Retinal pigment epithelial cell (primary cell): ENCODE data around the gene TEAD1.

Experiments
- DNase-seq: peaks from one replicate; pipeline ENCODE4 v3.0.0-alpha.2; 2010; ENCODE audit warnings: low read depth
- H3K4me3 ChIP-seq: 2 replicates; pipeline ENCODE4 v1.5.1; 2011; ENCODE audit warnings: mild to moderate bottlenecking, low read length, control low read depth, moderate library complexity
- CTCF ChIP-seq: conservative IDR thresholded peaks from 2 replicates; pipeline ENCODE4 v1.5.1; 2011; ENCODE audit warnings: low read depth, low read length, control low read depth, inconsistent platforms

The TEAD1 gene

DNA sequence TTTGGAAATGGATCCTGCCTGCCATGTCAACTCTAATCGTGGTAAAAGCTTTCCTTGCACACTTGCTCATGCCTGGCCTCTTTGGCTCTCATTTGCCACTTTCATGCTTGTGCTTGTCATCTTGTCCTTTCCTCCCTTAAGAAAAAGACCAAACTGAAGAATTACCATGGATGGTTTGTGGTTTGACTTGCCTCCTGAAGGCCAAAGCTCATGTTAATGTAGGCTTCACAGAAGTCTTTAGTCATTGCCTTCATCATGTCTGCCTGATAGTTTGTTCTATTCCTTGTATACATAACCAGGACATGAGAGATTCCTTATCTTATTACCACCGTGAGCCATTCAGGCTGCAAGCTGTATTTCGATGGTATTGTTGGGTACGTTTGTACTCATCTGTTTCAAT, 17.3 kb downstream of the TEAD1 start:
- DNase-seq, result no peak
- H3K4me3 ChIP-seq, result no peak overlapping the region
- TF ChIP-seq CTCF, result no peak

DNA sequence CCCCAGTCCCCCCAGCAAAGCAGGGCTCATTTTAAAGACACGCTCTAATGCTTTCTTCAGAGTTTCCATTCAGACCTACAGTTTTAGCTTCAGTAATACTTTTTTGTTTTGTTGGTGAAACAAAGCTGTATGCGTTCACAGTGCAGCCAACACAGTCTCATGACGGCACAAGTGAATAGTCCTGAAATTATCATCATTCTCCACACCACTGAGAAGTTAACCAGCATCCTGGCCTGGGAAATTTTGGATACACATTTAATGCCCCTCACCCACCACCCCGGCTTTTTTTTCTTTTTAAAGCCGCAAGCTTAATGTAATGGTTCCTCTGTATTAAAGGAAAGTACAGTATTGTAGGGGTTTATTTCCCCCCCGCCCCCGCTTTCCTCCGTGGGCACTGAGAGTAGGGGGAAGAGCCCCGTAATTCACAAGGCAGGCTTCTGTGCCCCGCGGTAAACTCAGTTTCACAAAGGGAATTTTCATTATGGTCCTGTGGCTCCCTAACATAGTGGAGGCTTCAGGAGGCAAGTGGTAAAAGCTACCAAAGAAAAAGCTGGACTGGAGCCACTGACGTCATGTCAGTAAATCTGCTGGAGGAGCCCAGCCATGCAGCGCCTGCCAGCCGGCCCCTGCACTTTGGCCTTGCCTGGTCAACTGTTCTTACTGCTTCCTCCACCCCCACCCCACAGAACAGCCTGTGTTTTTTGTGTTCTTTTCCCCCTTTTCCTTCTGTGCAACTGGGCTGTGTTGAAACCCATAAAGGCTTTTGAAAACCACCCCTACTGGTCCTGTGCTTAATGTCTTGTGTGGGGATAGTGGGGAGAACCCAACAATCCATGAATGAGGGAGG, 18.2 kb downstream of the TEAD1 start:
- peak overlapping the region; percentile 29 for H3K4me3 ChIP-seq
- peak; percentile 96 for DNase-seq
- no peak for TF ChIP-seq CTCF

DNA sequence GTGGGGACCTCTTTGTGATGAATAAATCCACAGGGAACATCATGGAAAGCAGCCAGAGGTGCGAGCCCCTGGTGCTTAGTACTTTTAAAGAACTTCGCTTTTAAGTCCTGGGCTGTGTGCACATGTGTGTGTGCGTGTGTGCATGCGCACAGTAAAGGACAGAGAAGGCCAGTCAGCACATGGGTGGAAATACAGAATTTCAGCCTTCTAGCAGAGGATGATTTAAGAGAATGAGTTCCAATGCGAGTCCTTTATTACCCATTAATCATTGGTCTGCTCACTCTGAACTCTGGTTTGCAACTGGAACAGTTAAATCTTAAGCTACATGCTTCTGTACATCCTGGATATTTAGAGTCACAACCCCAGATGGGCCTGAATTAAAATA, 18.9 kb downstream of the TEAD1 start:
- TF ChIP-seq CTCF, result no peak
- H3K4me3 ChIP-seq, result peak overlapping the region; percentile 25
- DNase-seq, result no peak

DNA sequence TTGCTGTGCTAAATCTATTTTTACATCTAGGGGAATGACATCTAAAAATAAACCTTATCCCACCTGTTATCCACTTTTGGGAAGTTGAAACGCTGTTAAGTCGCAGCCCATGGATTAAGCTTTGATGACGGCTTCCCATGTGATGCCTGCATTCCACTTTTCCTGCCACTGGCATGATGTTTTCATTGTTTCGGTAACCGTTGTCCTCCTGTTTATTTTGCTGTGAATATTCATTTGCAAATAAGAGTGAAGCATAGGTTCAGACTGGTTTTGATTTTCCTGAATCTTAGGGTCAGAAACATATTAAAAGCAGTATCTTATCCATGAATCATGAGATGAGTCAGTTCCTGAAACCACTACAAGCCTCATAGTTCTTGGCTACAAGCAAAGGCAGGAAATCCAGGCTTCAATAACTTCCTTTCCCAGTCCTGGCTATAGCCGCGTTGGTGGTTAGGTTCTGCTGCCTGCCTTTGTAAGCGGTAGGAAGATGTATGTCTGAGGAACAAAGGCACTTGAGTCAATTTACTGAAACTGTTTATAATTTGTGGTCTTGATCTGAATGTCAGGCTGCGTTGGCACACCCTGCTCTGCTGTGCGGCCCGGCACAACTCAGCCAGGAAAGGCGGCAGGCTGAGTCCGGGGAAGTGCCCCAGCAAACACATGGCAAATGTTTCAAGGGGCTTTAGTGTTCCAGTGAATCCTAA, 19.4 kb downstream of the TEAD1 start:
- TF ChIP-seq CTCF, result no peak
- peak overlapping the region; percentile 25 for H3K4me3 ChIP-seq
- peak; percentile 88 for DNase-seq

GRCh38 chr11:12694183-12694531, 19.9 kb downstream of the TEAD1 start:
- no peak for TF ChIP-seq CTCF
- DNase-seq, result no peak
- peak overlapping the region; percentile 20 for H3K4me3 ChIP-seq

- no peak for DNase-seq
- no peak for TF ChIP-seq CTCF
- no peak overlapping the region for H3K4me3 ChIP-seq
These were observed 21.1 kb downstream of the TEAD1 start for GRCh38 chr11:12695221-12695794.

- H3K4me3 ChIP-seq, result no peak overlapping the region
- TF ChIP-seq CTCF, result no peak
- no peak for DNase-seq
These were observed 21.7 kb downstream of the TEAD1 start for GRCh38 chr11:12695873-12696272.
